Caki2 (cell line): ENCODE measurements around the gene FAM169A. TPM values are rescaled to one million over a fixed set of nuclear protein-coding genes. Genes with fewer than 3 reads are reported as not detected.
"Not testable (repeated sequence)": the region's sequence is repeated elsewhere in the genome, so short reads cannot be mapped to it uniquely, and the experiment has no call there.

Experiments used
- DNase-seq: peaks from one replicate; pipeline ENCODE4 v3.0.0-alpha.2; 2015; ENCODE audit warnings: low read depth
- in situ Hi-C: cut with HindIII; loops from 2 replicates; pipeline ENCODE4 v1.10.0; 2016; ENCODE audit warnings: low sequenced_read_pairs, low pct_unique_long_range_greater_than_20kb, mixed read lengths
- total RNA-seq: library from RNA; depleted of rRNA; stranded (reverse); fragments of >200 nt; shearing (Covaris generic); gene quantifications from 2 replicates; pipeline ENCODE4 v1.2.3, GENCODE V29; 2014; ENCODE audit warnings: low replicate concordance

Gene FAM169A
- total RNA-seq, 1 experiment from 2014 or later = 10.0 TPM

DNA sequence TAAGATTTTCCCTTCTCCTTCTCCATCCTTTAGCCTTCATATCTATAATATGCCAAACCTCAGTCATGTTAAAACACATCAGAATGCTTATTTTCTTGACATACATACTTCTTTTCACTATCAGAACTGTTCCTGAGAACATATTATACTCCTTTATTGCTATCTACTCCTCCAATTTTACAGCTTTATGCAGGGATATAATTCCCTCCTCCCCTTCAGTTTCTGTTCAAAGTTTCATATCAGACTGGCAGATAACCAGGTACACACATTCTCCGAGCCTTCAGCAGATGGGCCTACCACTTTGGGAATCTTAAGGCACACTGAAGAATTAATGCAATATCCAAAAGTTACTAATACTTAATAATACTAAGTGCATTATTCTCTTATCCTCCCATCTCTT lies 29.1 kb downstream of the FAM169A start:
- in situ Hi-C loops = no loop called here
- DNase-seq = no peak

GRCh38 chr5:74833537-74834266 lies 32.5 kb downstream of the FAM169A start:
- in situ Hi-C loops = no loop called here
- no peak for DNase-seq

GRCh38 chr5:74829413-74829812 lies 36.8 kb downstream of the FAM169A start:
- in situ Hi-C loops = no loop called here
- no peak for DNase-seq

- in situ Hi-C loops = no loop called here
- DNase-seq = no peak
These were observed 43.9 kb downstream of the FAM169A start for GRCh38 chr5:74822288-74822687.

- in situ Hi-C loops = no loop called here
- no peak for DNase-seq
These were observed 49.3 kb downstream of the FAM169A start for GRCh38 chr5:74816875-74817274.

DNA sequence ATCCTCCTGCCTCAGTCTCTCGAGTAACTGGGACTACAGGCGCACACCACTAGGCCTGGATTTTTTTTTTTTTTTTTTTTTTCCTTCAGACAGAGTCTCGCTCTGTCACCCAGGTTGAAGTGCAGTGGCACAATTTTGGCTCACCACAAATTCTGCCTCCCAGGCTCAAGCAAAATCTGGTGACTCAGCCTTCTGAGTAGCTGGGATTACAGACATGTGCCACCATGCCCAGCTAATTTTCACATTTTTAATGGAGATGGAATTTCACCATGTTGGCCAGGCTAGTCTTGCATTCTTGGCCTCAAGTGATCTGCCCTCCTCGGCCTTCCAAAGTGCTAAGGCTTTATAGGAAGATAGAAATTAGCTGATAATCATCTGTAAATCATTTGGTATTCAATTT lies 55.3 kb downstream of the FAM169A start:
- DNase-seq = no peak
- in situ Hi-C loops = no loop called here

- no peak for DNase-seq
- in situ Hi-C loops = no loop called here
These were observed 64.2 kb downstream of the FAM169A start for GRCh38 chr5:74801941-74802340.

- in situ Hi-C loops = no loop called here
- no peak for DNase-seq
These were observed 65.0 kb downstream of the FAM169A start for GRCh38 chr5:74801197-74801596.

- in situ Hi-C loops = no loop called here
- DNase-seq = peak; percentile 67
These were observed 66.9 kb downstream of the FAM169A start for GRCh38 chr5:74798977-74799911.

DNA sequence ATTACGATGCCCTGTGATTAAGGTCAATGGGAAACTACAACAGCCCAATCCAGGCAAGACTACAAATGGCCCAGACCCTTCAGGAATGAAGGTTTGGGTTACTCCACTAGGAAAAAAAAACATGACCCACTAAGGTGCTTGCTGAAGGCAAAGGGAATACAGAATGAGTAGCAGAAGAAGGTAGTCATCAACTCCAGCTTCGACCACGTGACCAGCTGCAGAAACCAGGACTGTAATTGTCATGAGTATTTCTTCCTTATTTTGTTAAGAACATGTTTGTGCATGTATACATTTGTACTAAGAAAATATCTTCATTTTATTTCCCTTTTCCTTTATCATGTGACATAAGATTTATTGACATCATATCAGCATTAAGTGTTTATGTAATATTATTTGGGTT lies 74.5 kb downstream of the FAM169A start:
- in situ Hi-C loops, DNase-seq: not testable (repeated sequence)

DNA sequence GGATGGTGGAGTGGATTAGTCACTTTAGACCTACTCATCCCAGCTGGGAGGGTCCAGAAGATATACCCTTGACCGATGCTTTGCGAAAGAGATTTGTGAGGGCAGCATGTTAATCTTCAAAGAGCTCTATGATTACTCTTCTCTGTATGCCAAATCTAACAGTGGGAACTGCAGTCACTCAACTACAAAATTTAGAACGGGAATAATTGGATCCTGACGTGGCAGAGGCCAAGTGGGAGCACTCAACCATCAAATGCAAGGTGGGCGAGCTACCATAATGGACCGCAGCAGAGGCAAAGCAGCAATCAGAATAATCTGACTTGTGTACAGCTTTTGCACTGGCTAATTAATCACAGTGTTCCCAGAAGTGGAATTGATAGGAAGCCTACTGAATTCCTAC lies 78.8 kb downstream of the FAM169A start:
- in situ Hi-C loops = no loop called here
- DNase-seq = no peak

GRCh38 chr5:74786851-74787250 lies 79.3 kb downstream of the FAM169A start:
- no peak for DNase-seq

GRCh38 chr5:74778609-74779008 lies 87.6 kb downstream of the FAM169A start:
- DNase-seq = no peak
- in situ Hi-C loops = no loop called here

More at GRCh38 chr5:74786851-74787250, 79.3 kb downstream of the FAM169A start:
- in situ Hi-C loops = no loop called here

GRCh38 chr5:74772359-74772758 lies 93.8 kb downstream of the FAM169A start:
- in situ Hi-C loops = no loop called here
- DNase-seq = no peak

GRCh38 chr5:74767579-74767913 lies 98.6 kb downstream of the FAM169A start:
- DNase-seq = no peak
- in situ Hi-C loops = no loop called here

GRCh38 chr5:74766849-74767578 lies 99.2 kb downstream of the FAM169A start, which contains the start of the genes GFM2 and NSA2:
TSS of gene GFM2 (minus strand) at chr5:74767117. CDS start at chr5:74763742, 3,375 bp downstream.
TSS of gene NSA2 (plus strand) at chr5:74767249. CDS start at chr5:74767361, 112 bp downstream.
- peak; percentile 87 for DNase-seq
- in situ Hi-C loops = no loop called here

GRCh38 chr5:74766418-74766848 lies 99.8 kb downstream of the FAM169A start:
- DNase-seq = no peak
- in situ Hi-C loops = no loop called here

- DNase-seq = no peak
- in situ Hi-C loops = no loop called here
These were observed 100.3 kb downstream of the FAM169A start for GRCh38 chr5:74765929-74766328.

GRCh38 chr5:74765201-74765600 lies 101.0 kb downstream of the FAM169A start:
- DNase-seq = peak; percentile 37
- in situ Hi-C loops = no loop called here
